ENCODE data around the gene DPP6.
A peak's percentile ranks its signal among the peaks of the same experiment; 100 is the strongest.
"Not testable (repeated sequence)": the region's sequence is repeated elsewhere in the genome, so short reads cannot be mapped to it uniquely, and the experiment has no call there.

The DPP6 gene

DNA sequence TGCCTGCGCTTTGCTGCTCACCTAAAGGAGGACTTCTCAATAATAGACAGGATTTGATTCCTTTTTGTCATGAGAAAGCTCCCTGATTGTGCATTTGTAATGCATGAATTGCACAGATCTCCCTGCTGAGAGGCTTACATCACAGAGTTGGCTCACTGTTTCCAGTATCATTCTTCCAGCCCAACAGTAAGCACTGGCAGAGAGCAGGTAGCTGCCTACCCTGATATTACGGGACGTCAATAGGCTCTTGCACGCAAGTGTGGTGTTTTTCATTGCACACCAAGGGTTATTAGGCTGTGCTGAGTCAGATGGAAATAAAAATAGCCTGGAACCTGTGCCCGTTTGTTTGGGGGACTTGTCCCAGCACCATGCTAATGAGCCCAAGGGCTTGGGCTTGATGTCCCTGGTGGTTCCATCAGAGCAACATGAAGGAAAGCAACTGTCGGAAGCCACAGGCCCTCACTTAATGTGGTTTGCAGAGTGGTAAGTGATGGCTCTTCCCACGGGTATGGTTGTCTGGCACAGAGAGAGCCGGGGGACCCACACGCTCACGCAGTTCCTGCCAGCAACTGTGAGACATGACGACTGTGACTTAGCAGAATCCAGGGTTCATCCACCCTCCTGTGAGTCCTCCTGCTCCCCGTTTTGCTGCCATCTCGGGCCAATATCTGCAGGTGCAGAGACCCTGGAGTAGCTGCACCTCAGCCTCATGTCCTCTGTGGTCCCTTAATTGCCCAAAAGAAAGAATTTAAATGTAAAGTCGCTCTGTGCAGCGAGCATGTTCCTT, 20.4 kb downstream of the DPP6 start:
- peak in 2 of 56 donors; percentile 15 for DNase-seq

GRCh38 chr7:154078523-154078922, 26.3 kb downstream of the DPP6 start:
- not testable (repeated sequence) for DNase-seq

- not testable (repeated sequence) for DNase-seq
Measured at GRCh38 chr7:154080249-154080648, 28.1 kb downstream of the DPP6 start.

- peak in 7 of 56 donors; percentile 7 to 27 (median 13) for DNase-seq
Measured at GRCh38 chr7:154087037-154087725, 35.0 kb downstream of the DPP6 start.

GRCh38 chr7:154092093-154092492, 39.9 kb downstream of the DPP6 start:
- DNase-seq, result not testable (repeated sequence)

GRCh38 chr7:154095201-154095600, 43.0 kb downstream of the DPP6 start:
- DNase-seq, result not testable (repeated sequence)

DNA sequence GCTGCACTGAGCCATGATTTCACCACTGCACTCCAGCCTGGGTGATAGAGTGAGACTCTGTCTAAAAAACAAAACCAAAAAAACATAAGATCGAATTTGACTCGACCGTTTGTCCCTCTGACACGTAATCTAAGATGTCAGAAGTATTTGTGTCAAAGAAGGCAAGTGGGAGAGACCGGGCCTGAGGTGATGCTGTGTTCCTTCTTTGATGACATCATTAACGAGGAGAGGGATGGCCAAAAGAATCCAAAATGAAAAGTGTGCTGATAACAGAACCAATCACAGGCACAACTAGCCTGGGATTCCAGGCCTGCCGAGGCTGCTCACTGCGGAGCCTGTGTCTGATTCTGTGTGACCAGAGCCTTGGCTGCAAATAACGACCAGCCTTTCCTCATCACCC, 52.9 kb downstream of the DPP6 start:
- not testable (repeated sequence) for DNase-seq

DNA sequence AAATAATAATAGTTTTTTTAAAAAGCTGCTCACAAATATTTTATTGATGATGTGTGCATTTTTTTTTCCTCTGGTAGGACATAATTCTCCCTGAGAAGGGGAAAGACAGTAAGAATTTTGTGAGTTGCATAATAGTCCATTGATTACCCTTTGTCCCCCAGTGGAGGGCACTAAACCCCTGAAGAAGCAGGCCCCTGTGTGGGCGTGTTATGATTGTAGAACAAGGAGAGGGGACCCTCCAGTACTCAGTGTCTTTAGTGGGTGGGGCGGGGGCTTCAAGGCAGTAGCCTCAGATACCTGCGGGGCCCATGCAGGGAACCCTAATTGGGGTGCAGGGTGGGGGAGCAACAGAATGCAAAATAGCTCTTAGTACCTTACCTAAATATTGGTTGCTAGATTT, 57.4 kb downstream of the DPP6 start:
- not testable (repeated sequence) for DNase-seq

DNA sequence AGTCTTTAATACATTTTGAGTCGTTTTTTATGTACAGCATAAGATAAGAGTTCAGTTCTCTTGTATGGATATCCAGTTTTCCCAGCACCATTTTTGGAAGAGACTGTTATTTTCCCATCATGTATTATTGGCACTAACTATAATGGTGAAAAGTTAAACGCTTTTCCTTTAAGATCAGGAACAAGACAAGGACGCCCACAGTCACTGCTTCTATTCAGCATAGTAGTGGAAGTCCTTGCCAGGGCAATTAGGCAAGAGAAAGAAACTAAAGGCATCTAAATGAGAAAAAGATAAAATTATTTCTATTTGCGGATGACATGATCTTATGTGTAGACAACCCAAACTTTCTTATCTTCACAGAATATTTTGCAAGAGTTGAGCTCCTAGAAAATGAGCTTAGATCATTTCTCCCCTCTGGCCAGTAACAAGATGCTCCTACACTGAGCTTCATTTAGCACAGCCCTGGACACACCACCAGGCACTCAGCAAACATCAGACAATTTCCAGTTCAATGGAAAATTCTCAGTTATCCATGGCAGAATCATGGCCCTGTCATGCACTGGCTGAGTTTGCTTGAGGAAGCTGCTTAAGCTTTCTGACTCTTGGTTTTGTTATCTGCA, 61.6 kb downstream of the DPP6 start:
- DNase-seq, result not testable (repeated sequence)

DNA sequence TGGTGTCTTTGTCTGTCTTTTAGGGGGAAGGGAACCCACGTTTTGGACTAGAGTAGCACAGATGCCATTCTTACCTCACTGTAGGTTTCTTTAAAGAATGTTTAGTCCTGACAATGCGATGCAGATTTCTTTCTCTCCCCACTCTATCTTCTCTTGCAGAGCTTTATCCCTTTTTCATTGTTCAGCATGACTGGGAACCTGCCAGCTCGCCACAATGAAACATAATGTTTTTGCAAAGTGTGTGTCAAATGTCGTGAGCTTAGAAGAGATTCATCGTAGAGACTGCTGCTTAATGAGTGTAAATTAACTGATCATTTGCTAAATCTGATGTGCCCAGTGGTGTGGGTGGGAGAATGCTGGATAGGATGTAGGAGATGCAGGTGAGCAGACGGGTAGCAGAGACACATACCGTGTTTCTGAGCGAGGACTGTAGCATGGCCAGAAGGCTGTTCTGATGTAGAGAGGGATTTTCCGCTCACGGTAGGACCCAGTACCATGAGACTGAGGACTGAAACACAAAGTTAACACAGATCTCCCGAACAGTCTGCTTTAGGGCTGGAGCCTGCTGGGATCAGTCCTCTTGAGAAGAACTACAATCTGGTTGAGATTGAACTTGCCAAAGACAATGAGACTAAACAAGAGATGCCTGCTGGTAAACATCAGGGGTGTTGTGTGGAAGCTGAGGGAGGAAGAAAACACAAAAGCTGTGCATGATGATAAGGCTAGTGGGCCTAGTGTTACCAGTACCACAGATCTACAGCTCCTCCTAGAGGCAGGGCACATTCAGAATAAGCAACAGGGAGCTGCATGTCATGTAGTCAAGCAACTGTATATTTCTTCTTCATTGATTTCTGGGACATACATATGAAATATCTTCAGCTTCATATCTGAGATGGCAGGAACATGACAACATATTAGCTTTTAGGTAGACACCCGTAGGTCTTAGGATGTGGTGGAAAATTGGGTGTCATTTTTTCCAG, 65.5 kb downstream of the DPP6 start:
- not testable (repeated sequence) for DNase-seq

DNA sequence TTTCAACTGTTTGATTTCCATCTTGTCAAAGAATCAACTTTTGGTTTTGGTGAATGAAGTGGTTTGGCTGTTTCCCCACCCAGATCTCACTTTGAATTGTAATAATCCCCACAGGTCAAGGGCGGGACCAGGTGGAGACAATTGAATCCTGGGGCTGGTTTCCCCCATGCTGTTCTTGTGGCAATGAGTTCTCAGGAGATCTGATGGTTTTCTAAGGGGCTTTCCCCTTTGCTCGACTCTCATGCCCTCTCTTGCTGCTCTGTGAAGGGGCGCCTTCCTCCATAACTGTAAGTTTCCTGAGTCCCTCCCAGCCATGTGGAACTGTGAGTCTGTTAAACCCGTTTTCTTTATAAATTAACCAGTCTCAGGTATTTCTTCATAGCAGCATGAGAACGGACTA, 68.6 kb downstream of the DPP6 start:
- DNase-seq, result not testable (repeated sequence)

- not testable (repeated sequence) for DNase-seq
Measured at GRCh38 chr7:154122720-154123119, 70.5 kb downstream of the DPP6 start.

DNA sequence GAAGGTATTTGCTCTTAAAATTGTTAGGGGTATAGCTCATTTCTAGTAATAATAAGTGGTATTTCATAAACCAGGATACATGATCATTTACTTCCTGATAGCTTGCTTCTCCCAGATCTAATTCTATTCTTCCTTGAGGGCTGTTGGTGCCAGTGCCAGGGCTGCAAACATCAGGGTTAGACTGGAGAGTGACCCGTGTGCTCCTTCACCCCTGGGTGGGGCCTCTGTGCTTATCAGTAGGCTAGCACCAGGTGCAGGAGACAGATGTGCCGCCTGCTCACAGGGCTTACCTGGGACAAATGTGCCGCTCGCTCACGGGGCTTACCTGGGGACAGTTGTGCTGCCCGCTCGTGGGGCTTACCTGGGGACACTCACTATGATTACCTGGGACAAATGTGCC, 71.2 kb downstream of the DPP6 start:
- not testable (repeated sequence) for DNase-seq

GRCh38 chr7:154129142-154129541, 76.9 kb downstream of the DPP6 start:
- DNase-seq, result not testable (repeated sequence)

DNA sequence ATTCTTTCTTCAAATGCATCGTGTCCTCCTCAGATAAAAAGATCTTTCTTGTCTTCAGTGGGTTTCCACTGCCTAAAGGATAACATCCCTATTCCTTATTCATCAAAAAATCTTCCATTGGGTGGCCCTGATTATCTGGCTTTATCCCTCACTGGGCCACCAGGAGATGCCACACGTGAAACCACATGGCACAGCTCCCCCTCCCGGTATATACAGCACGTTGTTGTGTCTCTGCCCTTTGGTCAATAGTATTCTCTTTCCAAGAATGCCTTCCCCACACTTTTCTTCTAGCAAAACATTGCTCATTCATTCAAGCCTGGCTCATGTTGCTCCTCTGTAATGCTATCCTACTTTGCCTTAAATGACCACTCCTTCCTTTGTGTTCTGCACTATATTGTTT, 80.4 kb downstream of the DPP6 start:
- not testable (repeated sequence) for DNase-seq

DNA sequence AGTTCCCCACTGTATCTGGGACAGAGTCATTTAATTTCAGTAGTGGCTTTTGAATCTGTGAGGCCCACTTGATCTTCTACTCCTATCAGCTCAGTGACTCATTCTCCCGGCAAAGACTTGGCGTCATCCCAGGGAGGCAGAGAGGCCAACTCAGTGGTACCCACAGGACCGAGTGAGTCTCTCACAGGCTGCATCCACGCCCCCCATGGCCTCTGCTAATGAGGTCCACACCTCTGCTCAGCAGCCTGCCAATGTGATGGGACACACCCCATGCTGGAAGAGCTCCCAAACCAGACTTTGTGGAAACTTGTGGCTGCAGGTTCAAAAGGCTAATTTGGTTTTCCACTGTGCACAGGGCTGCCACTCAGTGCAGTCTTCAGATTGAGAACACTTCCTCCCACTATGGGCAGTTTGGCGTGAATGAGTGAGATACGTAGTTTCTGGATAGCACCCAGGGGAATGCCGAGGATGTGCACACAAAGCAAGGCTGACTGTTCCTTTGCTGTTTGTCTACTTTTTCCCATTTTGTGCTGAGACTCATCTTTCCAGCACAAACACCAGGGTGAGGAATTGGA, 81.6 kb downstream of the DPP6 start:
- DNase-seq, result not testable (repeated sequence)

GRCh38 chr7:154134698-154135097, 82.5 kb downstream of the DPP6 start:
- not testable (repeated sequence) for DNase-seq

- DNase-seq, result not testable (repeated sequence)
Measured at GRCh38 chr7:154135646-154136045, 83.4 kb downstream of the DPP6 start.

DNA sequence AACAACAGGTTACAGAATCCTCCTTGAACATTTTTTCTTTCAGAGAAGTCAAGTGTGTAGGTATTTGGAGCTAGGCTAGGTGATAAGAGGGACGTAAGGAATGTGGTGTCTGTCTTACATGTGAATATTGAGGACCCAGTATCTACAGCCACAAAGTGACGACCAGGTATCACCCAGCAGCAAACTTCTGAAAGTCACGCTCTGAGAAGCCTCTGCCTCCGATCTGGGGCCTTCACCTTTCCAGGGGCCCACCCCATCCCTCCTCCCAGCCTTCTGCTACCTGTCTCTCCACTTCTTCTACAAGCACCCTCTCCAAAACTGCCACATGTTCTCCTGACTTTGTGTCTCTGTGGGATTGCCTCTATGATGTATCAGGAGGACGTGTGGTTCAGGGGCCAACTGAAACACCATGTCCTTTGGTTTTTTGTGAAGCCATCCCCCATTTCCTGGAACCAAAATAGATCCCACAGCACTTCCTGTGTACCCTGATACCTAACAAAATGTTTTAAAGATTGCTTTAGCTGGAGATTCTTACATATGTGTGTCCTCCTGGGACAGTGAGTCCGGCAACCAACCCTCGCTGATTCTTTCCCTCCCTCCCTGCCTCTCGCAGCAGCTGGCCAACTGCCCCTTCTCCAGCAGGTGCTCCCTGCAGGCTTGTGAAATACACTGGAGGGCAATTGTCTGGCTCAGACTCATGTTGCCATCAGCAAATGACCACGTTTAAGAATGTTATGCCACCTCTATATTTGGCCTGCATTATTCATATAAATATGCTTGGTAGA, 93.9 kb downstream of the DPP6 start:
- DNase-seq, result not testable (repeated sequence)

GRCh38 chr7:154146707-154147038, 94.5 kb downstream of the DPP6 start:
- DNase-seq, result not testable (repeated sequence)

Data from amygdala (tissue), 56 donors.